ENCODE measurements around the gene C17orf50. TPM values are rescaled to one million over a fixed set of nuclear protein-coding genes. Genes with fewer than 3 reads are reported as not detected.

C17orf50 gene
- total and polyA plus RNA-seq, 8 donors = 0.12 to 0.28 (median 0.17) TPM; not detected in 5

GRCh38 chr17:35736236-35736635 is 24.5 kb upstream of the C17orf50 start:
- intact Hi-C loops (cut with DNase I) = no loop called here

GRCh38 chr17:35738519-35739133 is 22.1 kb upstream of the C17orf50 start:
- Histone ChIP-seq H3K27ac (no peak overlapping the region), H3K4me1 (peaks cover 0 to 6% (median 0%) of the 10 kb centered on the region in 3 donors), H3K27me3 (peaks cover 0 to 4% (median 0%) of the 10 kb centered on the region in 4 donors), H3K4me3 (no peak overlapping the region), H3K9me3 (no peaks in the 10 kb centered on the region), H3K36me3 (no peaks in the 10 kb centered on the region)
- no peak for FAIRE-seq
- no peak for DNase-seq
- TF ChIP-seq CTCF (IDR thresholded peaks at IDR 0.05) = no peak
- 76 to 88% methylated on average over 5 of the region's 5 CpGs for WGBS, 2 donors
- ATAC-seq = no peak
- intact Hi-C loops (cut with DNase I) = no loop called here

More at GRCh38 chr17:35736236-35736635, 24.5 kb upstream of the C17orf50 start:
- Histone ChIP-seq H3K27me3 (peaks cover 0 to under 1% (median 0%) of the 10 kb centered on the region in 4 donors), H3K9me3 (no peaks in the 10 kb centered on the region), H3K4me3 (no peak overlapping the region), H3K4me1 (peaks cover under 1 to 4% (median 1%) of the 10 kb centered on the region in 3 donors), H3K36me3 (no peaks in the 10 kb centered on the region), H3K27ac (no peak overlapping the region)
- no peak for ATAC-seq
- FAIRE-seq = no peak
- WGBS, 2 donors = 84 to 96% methylated on average over 5 of the region's 5 CpGs
- no peak for TF ChIP-seq CTCF (IDR thresholded peaks at IDR 0.05)
- DNase-seq = no peak

DNA sequence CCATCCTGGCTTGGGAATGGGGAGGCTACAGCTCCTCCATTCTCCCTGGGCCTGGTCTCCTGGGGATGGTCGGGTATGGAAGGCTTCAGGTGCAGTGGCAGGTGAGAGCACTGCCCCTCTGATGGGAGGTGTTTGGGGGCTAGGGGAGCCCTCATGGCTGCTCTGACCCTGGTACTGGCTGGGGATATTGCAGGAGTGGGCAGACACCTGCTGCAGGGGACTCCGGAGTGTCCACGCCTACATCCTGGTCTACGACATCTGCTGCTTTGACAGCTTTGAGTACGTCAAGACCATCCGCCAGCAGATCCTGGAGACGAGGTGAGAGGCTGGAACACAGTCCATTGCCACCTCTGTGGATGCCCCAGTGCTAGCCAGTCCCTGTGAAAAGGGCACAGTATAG is 20.5 kb upstream of the C17orf50 start:
- no peak for DNase-seq
- no peak for ATAC-seq
- peaks cover 0 to 6% (median 0%) of the 10 kb centered on the region in 3 donors for H3K4me1 ChIP-seq
- H3K36me3 ChIP-seq = no peaks in the 10 kb centered on the region
- H3K9me3 ChIP-seq = no peaks in the 10 kb centered on the region
- 69 to 80% methylated on average over 7 of the region's 7 CpGs for WGBS, 2 donors
- no peak for FAIRE-seq
- no peak for TF ChIP-seq CTCF (IDR thresholded peaks at IDR 0.05)
- no peak overlapping the region for H3K4me3 ChIP-seq
- no peak overlapping the region for H3K27ac ChIP-seq
- intact Hi-C loops (cut with DNase I) = loop anchor here in 2 of 3 donors (10.0 kb wide), 2 partner anchors 75 to 125 kb away; no protein-coding TSS in a partner anchor
- H3K27me3 ChIP-seq = peaks cover 0 to 4% (median 0%) of the 10 kb centered on the region in 4 donors

GRCh38 chr17:35740997-35741931 is 19.4 kb upstream of the C17orf50 start:
- peak overlapping the region in 1 of 4 donors; percentile 26 for H3K4me3 ChIP-seq
- DNase-seq (peak in 1 of 6 donors; percentile 72), FAIRE-seq (no peak), ATAC-seq (peak; percentile 25 to 59 (median 48))
- H3K4me1 ChIP-seq = peaks cover 0 to 6% (median 0%) of the 10 kb centered on the region in 3 donors
- intact Hi-C loops (cut with DNase I) = loop anchor here in 2 of 3 donors (10.0 kb wide), 2 partner anchors 76 to 126 kb away; no protein-coding TSS in a partner anchor
- peaks cover 0 to 4% (median 0%) of the 10 kb centered on the region in 4 donors for H3K27me3 ChIP-seq
- whole genome bisulfite sequencing, 2 donors = 16 to 17% methylated on average over 67 to 73 of the region's 73 CpGs
- H3K9me3 ChIP-seq = no peaks in the 10 kb centered on the region
- H3K36me3 ChIP-seq = no peaks in the 10 kb centered on the region
- TF ChIP-seq CTCF (IDR thresholded peaks at IDR 0.05) = no peak
- H3K27ac ChIP-seq = no peak overlapping the region

Measured in pancreas (tissue), 10 donors.